ENCODE data around the gene SNX27. TPM values are rescaled to one million over a fixed set of nuclear protein-coding genes. Genes with fewer than 3 reads are reported as not detected.

Gene SNX27
- polyA plus RNA-seq, 1 donor (not counting 4 experiments of a cell fraction or from before 2014, with no cell fraction given), result 15.7 TPM

DNA sequence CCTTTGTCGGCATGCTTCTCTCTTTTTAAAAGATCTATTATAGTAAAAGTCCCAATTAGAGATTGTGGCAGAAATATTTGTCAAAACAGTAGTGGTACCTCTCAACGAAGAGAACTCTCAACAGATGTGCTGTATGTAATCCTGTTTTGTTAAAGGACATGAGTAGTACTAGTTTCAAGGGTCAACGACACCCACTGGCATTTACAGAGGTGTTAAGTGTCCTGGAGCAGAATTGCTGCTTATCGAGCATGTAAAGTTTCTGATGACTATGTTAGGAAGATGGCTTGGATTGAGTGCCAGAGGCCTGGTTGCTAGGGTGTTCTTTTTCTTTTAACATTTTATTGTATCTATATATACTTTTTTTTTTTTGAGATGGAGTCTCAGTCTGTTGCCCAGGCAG, 77.6 kb downstream of the SNX27 start:
- Histone ChIP-seq H4K20me1 (ENCODE audit: control insufficient read depth, extremely low read depth, insufficient read depth, low read length) (no peaks in the 10 kb centered on the region), H2AFZ (ENCODE audit: control insufficient read depth, low read length) (no peak overlapping the region), H3K9me3 (ENCODE audit: control insufficient read depth, low read depth, low read length) (no peaks in the 10 kb centered on the region), H3K27me3 (ENCODE audit: control insufficient read depth, extremely low read depth, insufficient read depth, low read length) (no peaks in the 10 kb centered on the region), H3K4me1 (ENCODE audit: control insufficient read depth, extremely low read depth, insufficient read depth, low read length) (no peaks in the 10 kb centered on the region), H3K4me3 (ENCODE audit: control insufficient read depth in 2 of 3, extremely low read depth in 1 of 3, insufficient read depth in 2 of 3, low read depth in 1 of 3, low read length in 3 of 3) (no peak overlapping the region), H3K9me1 (ENCODE audit: control insufficient read depth, extremely low read depth, insufficient read depth, low read length) (no peaks in the 10 kb centered on the region), H3K9ac (ENCODE audit: control insufficient read depth, extremely low read depth, insufficient read depth, low read length) (no peak overlapping the region), H3K36me3 (ENCODE audit: control insufficient read depth in 2 of 2, extremely low read depth in 1 of 2, insufficient read depth in 2 of 2, low read length in 2 of 2) (peaks cover 3 to 6% of the 10 kb centered on the region in 2 experiments), H3K27ac (ENCODE audit: control insufficient read depth, insufficient read depth, low read length) (no peak overlapping the region), H3K4me2 (ENCODE audit: control insufficient read depth, extremely low read depth, insufficient read depth, low read depth, low read length) (no peak overlapping the region), H3K79me2 (ENCODE audit: control insufficient read depth, insufficient read depth, low read length) (no peaks in the 10 kb centered on the region)
- dilution Hi-C loops (cut with MboI; ENCODE audit: extremely low pct_ligation_motif_present, low sequenced_read_pairs), result no loop called here
- no peak for TF ChIP-seq EZH2 (IDR thresholded peaks at IDR 0.05; ENCODE audit: low read length)
- TF ChIP-seq, protein P1, sequence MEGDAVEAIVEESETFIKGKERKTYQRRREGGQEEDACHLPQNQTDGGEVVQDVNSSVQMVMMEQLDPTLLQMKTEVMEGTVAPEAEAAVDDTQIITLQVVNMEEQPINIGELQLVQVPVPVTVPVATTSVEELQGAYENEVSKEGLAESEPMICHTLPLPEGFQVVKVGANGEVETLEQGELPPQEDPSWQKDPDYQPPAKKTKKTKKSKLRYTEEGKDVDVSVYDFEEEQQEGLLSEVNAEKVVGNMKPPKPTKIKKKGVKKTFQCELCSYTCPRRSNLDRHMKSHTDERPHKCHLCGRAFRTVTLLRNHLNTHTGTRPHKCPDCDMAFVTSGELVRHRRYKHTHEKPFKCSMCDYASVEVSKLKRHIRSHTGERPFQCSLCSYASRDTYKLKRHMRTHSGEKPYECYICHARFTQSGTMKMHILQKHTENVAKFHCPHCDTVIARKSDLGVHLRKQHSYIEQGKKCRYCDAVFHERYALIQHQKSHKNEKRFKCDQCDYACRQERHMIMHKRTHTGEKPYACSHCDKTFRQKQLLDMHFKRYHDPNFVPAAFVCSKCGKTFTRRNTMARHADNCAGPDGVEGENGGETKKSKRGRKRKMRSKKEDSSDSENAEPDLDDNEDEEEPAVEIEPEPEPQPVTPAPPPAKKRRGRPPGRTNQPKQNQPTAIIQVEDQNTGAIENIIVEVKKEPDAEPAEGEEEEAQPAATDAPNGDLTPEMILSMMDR (optimal IDR thresholded peaks at IDR 0.05 in 1 of 3, IDR thresholded peaks at IDR 0.05 in 1 of 3, conservative IDR thresholded peaks at IDR 0.05 in 1 of 3; ENCODE audit: extremely low read depth in 1 of 3, insufficient read depth in 2 of 3, low read length in 3 of 3), result no peak
- DNase-seq (ENCODE audit: low read depth, low spot score) (no peak), FAIRE-seq (no peak)

DNA sequence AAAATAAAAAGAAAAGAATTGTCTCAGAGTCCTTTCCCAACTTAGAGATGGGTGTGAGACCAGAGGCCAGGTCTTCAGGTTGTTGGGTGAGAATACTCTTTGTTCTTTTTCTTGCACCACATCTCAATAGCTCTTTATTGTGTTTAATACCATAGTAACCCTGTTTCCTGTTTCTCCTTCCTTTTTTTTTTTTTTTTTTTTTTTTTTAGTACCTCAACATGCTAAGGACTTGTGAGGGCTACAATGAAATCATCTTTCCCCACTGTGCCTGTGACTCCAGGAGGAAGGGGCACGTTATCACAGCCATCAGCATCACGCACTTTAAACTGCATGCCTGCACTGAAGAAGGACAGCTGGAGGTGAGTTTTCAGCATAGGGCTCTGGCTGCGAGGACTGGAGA, 80.4 kb downstream of the SNX27 start:
- Histone ChIP-seq H3K36me3 (ENCODE audit: control insufficient read depth in 2 of 2, extremely low read depth in 1 of 2, insufficient read depth in 2 of 2, low read length in 2 of 2) (peaks cover 6% of the 10 kb centered on the region in 2 experiments), H2AFZ (ENCODE audit: control insufficient read depth, low read length) (no peak overlapping the region), H3K4me1 (ENCODE audit: control insufficient read depth, extremely low read depth, insufficient read depth, low read length) (no peaks in the 10 kb centered on the region), H4K20me1 (ENCODE audit: control insufficient read depth, extremely low read depth, insufficient read depth, low read length) (no peaks in the 10 kb centered on the region), H3K9ac (ENCODE audit: control insufficient read depth, extremely low read depth, insufficient read depth, low read length) (no peak overlapping the region), H3K9me1 (ENCODE audit: control insufficient read depth, extremely low read depth, insufficient read depth, low read length) (no peaks in the 10 kb centered on the region), H3K27me3 (ENCODE audit: control insufficient read depth, extremely low read depth, insufficient read depth, low read length) (no peaks in the 10 kb centered on the region), H3K4me3 (ENCODE audit: control insufficient read depth in 2 of 3, extremely low read depth in 1 of 3, insufficient read depth in 2 of 3, low read depth in 1 of 3, low read length in 3 of 3) (no peak overlapping the region), H3K27ac (ENCODE audit: control insufficient read depth, insufficient read depth, low read length) (no peak overlapping the region), H3K79me2 (ENCODE audit: control insufficient read depth, insufficient read depth, low read length) (no peaks in the 10 kb centered on the region), H3K9me3 (ENCODE audit: control insufficient read depth, low read depth, low read length) (no peaks in the 10 kb centered on the region), H3K4me2 (ENCODE audit: control insufficient read depth, extremely low read depth, insufficient read depth, low read depth, low read length) (no peak overlapping the region)
- dilution Hi-C loops (cut with MboI; ENCODE audit: extremely low pct_ligation_motif_present, low sequenced_read_pairs), result no loop called here
- TF ChIP-seq EZH2 (IDR thresholded peaks at IDR 0.05; ENCODE audit: low read length), result no peak
- TF ChIP-seq, protein P1 (optimal IDR thresholded peaks at IDR 0.05 in 1 of 3, IDR thresholded peaks at IDR 0.05 in 1 of 3, conservative IDR thresholded peaks at IDR 0.05 in 1 of 3; ENCODE audit: extremely low read depth in 1 of 3, insufficient read depth in 2 of 3, low read length in 3 of 3), result no peak
- no peak for DNase-seq (ENCODE audit: low read depth, low spot score)
- no peak for FAIRE-seq

Data from keratinocyte (primary cell).